OCI-LY1 (cell line): Measurements from ENCODE around the gene TPD52L1.

Source experiments
- H2AFZ ChIP-seq: fragments of 200-600 bp; sonication (generic), shearing (Covaris generic); 2 replicates; pipeline ENCODE4 v1.6.0; 2014; ENCODE audit warnings: antibody characterized with exemption, mild to moderate bottlenecking, low read length
- H3F3A ChIP-seq: fragments of 200-600 bp; sonication (generic), shearing (Covaris generic); 2 replicates; pipeline ENCODE4 v1.6.0; 2014; ENCODE audit warnings: mild to moderate bottlenecking, antibody characterized with exemption, low read length, moderate library complexity; ENCODE audit not compliant: insufficient read depth
- H3K27ac ChIP-seq: fragments of 200-600 bp; sonication (generic); 2 replicates; pipeline ENCODE4 v1.5.1; 2014; ENCODE audit warnings: low read length, mixed run types, mild to moderate bottlenecking, low read depth; ENCODE audit not compliant: poor library complexity, severe bottlenecking
- H3K27me3 ChIP-seq: fragments of 200-600 bp; sonication (generic); 2 replicates; pipeline ENCODE4 v1.6.0; 2014; ENCODE audit warnings: antibody characterized with exemption, mild to moderate bottlenecking, low read length, moderate library complexity; ENCODE audit not compliant: insufficient read depth
- H3K36me3 ChIP-seq: fragments of 200-600 bp; sonication (generic); 2 replicates; pipeline ENCODE4 v1.6.1; 2014; ENCODE audit warnings: mild to moderate bottlenecking, antibody characterized with exemption, low read length, moderate library complexity, mixed read lengths; ENCODE audit not compliant: insufficient read depth
- H3K4me1 ChIP-seq: fragments of 200-600 bp; sonication (generic); 2 replicates; pipeline ENCODE4 v1.5.1; 2014; ENCODE audit warnings: mild to moderate bottlenecking, low read length, moderate library complexity; ENCODE audit not compliant: insufficient read depth, severe bottlenecking
- H3K4me2 ChIP-seq: fragments of 200-600 bp; sonication (generic), shearing (Covaris generic); 2 replicates; pipeline ENCODE4 v1.6.1; 2014; ENCODE audit warnings: low read length
- H3K4me3 ChIP-seq: fragments of 200-600 bp; sonication (generic); 2 replicates; pipeline ENCODE4 v1.5.1; 2014; ENCODE audit warnings: low read length, low read depth, mild to moderate bottlenecking, mixed read lengths; ENCODE audit not compliant: poor library complexity, severe bottlenecking
- H3K79me2 ChIP-seq: fragments of 200-600 bp; shearing (Covaris generic); 2 replicates; pipeline ENCODE4 v1.6.1; 2016; ENCODE audit warnings: mixed run types, low read length, mixed read lengths; ENCODE audit not compliant: insufficient read depth
- H3K9ac ChIP-seq: fragments of 200-600 bp; sonication (generic), shearing (Covaris generic); 2 replicates; pipeline ENCODE4 v1.6.1; 2014; ENCODE audit warnings: mild to moderate bottlenecking, low read length, mixed read lengths
- H3K9me2 ChIP-seq: fragments of 200-600 bp; sonication (generic), shearing (Covaris generic); 2 replicates; pipeline ENCODE4 v1.6.1; 2014; ENCODE audit warnings: low read depth, mild to moderate bottlenecking, low read length, mixed read lengths
- H3K9me3 ChIP-seq: fragments of 200-600 bp; shearing (Covaris generic); 2 replicates; pipeline ENCODE4 v1.6.1; 2014; ENCODE audit warnings: low read length, mixed read lengths
- H4K20me1 ChIP-seq: fragments of 200-600 bp; sonication (generic), shearing (Covaris generic); 2 replicates; pipeline ENCODE4 v1.6.0; 2016; ENCODE audit warnings: mild to moderate bottlenecking, low read length; ENCODE audit not compliant: insufficient read depth
- EZH2 ChIP-seq: fragments of 200-600 bp; sonication (generic), shearing (Covaris generic); IDR thresholded peaks from 2 replicates; pipeline ENCODE4 v1.8.0; 2017; ENCODE audit warnings: borderline replicate concordance, mixed run types, mild to moderate bottlenecking, antibody characterized with exemption, low read length, moderate library complexity, mixed read lengths
- TF ChIP-seq, protein P1 (sequence below): fragments of 200-600 bp; sonication (generic), shearing (Covaris generic); IDR thresholded peaks from 2 replicates; pipeline ENCODE4 v1.5.1; 2017; ENCODE audit warnings: mild to moderate bottlenecking, antibody characterized with exemption, low read length, moderate library complexity, mixed read lengths

TPD52L1 gene

DNA sequence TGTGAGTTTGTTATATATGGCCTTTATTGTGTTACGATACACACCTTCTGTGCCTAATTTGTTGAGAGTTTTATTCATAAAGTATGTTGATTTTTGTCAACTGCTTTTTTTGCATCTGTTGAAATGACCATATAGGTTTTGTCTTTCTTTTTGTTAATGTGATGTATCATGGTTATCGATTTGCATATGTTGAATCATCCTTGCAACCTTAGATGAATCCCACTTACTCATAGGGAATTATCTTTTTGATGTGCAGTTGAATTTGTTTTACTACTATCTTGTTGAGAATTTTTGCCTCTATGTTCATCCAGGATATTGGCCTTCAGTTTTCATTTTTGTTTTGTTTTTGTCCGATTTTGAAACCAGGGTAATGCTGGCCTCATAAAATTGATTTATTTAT is 45.7 kb upstream of the TPD52L1 start:
- H3K27me3 ChIP-seq: no peaks in the 10 kb centered on the region
- H4K20me1 ChIP-seq: no peaks in the 10 kb centered on the region
- no peaks in the 10 kb centered on the region for H3F3A ChIP-seq
- no peaks in the 10 kb centered on the region for H3K36me3 ChIP-seq
- H3K4me3 ChIP-seq: no peak overlapping the region
- H3K9me3 ChIP-seq: peaks cover 4% of the 10 kb centered on the region; the same call in 1 of the 2 replicates
- TF ChIP-seq, protein P1, sequence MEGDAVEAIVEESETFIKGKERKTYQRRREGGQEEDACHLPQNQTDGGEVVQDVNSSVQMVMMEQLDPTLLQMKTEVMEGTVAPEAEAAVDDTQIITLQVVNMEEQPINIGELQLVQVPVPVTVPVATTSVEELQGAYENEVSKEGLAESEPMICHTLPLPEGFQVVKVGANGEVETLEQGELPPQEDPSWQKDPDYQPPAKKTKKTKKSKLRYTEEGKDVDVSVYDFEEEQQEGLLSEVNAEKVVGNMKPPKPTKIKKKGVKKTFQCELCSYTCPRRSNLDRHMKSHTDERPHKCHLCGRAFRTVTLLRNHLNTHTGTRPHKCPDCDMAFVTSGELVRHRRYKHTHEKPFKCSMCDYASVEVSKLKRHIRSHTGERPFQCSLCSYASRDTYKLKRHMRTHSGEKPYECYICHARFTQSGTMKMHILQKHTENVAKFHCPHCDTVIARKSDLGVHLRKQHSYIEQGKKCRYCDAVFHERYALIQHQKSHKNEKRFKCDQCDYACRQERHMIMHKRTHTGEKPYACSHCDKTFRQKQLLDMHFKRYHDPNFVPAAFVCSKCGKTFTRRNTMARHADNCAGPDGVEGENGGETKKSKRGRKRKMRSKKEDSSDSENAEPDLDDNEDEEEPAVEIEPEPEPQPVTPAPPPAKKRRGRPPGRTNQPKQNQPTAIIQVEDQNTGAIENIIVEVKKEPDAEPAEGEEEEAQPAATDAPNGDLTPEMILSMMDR: no peak
- no peak for TF ChIP-seq EZH2
- H3K9ac ChIP-seq: no peak overlapping the region
- no peaks in the 10 kb centered on the region for H3K79me2 ChIP-seq
- no peaks in the 10 kb centered on the region for H3K4me1 ChIP-seq
- no peak overlapping the region for H3K27ac ChIP-seq
- H2AFZ ChIP-seq: no peak overlapping the region
- no peaks in the 10 kb centered on the region for H3K9me2 ChIP-seq
- no peak overlapping the region for H3K4me2 ChIP-seq

DNA sequence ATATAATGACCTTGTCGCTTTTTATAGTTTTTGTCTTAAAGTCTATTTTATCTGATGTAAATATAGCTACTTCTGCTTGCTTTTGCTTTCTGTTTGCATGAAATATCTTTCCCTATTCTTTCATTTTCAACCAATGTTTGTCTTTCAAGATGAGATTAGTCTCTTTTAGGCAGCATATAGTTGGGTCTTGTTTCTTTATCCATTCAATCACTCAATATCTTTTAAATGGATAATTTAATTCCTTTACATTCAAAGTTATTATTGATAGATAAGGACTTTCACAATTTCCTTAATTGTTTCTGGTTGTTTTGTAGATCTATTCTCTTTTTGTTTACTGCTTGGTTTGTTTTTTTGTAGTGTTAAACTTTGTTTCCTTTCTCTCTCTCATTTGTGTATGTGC is 43.5 kb upstream of the TPD52L1 start:
- Histone ChIP-seq H3K4me2 (no peak overlapping the region), H3F3A (no peaks in the 10 kb centered on the region), H3K4me1 (no peaks in the 10 kb centered on the region), H3K9me3 (peaks cover 4% of the 10 kb centered on the region; the same call in 1 of the 2 replicates), H3K4me3 (no peak overlapping the region), H3K27me3 (no peaks in the 10 kb centered on the region), H3K36me3 (no peaks in the 10 kb centered on the region), H3K27ac (no peak overlapping the region), H3K79me2 (no peaks in the 10 kb centered on the region), H3K9me2 (no peaks in the 10 kb centered on the region), H3K9ac (no peak overlapping the region), H2AFZ (no peak overlapping the region), H4K20me1 (no peaks in the 10 kb centered on the region)
- TF ChIP-seq, protein P1: no peak
- TF ChIP-seq EZH2: no peak

DNA sequence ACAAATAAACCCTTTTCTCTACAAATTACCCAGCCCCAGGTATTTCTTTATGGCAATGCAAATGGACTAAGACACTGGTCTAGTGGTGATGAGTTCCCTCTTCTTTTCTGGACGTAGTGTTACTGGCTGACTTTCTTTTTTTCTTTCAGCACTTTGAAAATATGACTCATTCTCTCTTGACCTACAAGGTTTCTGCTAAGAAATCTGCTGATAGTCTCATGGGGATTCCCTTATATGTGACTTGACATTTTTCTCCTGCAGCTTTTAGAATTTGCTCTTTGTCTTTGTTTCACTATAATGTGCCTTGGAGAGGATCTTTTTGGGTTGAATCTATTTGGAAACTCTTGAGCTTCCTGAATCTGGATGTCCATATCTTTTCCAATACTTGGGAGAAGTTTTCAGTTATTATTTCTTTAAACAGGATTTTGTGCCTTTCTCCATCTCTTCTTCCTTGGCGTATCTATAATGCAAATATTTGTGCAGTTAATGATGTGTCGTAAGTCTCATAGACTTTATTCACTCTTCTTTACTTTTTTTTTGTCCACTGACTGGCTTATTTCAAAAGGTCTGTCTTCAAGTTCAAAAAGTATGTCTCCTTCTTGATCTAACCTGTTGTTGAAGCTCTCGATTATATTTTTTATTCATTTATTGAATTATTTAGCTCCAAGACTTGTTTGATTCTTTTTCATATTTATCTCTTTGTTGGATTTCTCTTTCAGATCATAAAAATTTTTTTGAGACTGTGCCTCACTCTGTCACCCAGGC is 42.2 kb upstream of the TPD52L1 start:
- Histone ChIP-seq H3K9ac (no peak overlapping the region), H2AFZ (no peak overlapping the region), H3K27ac (no peak overlapping the region), H3K9me3 (peaks cover 4% of the 10 kb centered on the region; the same call in 1 of the 2 replicates), H3F3A (no peaks in the 10 kb centered on the region), H3K27me3 (no peaks in the 10 kb centered on the region), H3K4me3 (no peak overlapping the region), H3K36me3 (no peaks in the 10 kb centered on the region), H3K4me2 (no peak overlapping the region), H3K79me2 (no peaks in the 10 kb centered on the region), H3K4me1 (no peaks in the 10 kb centered on the region), H4K20me1 (no peaks in the 10 kb centered on the region), H3K9me2 (no peaks in the 10 kb centered on the region)
- TF ChIP-seq EZH2: no peak
- TF ChIP-seq, protein P1: no peak
